Iris pigment epithelial cell (primary cell): ENCODE results near the gene PCSK4.

Experiments
- DNase-seq: peaks from one replicate; pipeline ENCODE4 v3.0.0-alpha.2; 2011; ENCODE audit warnings: low read depth

The PCSK4 gene

GRCh38 chr19:1438035-1438932 lies 51.9 kb downstream of the PCSK4 start, which contains the start of gene RPS15:
Gene RPS15 (plus strand): TSS chr19:1438396. CDS start chr19:1438426, 30 bp downstream.
- peak; percentile 93 for DNase-seq

- no peak for DNase-seq
Measured at GRCh38 chr19:1437609-1438008, 52.5 kb downstream of the PCSK4 start.

GRCh38 chr19:1435378-1435989 lies 54.7 kb downstream of the PCSK4 start:
- no peak for DNase-seq

GRCh38 chr19:1434577-1435060 lies 55.5 kb downstream of the PCSK4 start:
- DNase-seq: no peak

- no peak for DNase-seq
Measured at GRCh38 chr19:1434040-1434366, 56.1 kb downstream of the PCSK4 start.

- DNase-seq: no peak
Measured at GRCh38 chr19:1433119-1434039, 56.8 kb downstream of the PCSK4 start.

- no peak for DNase-seq
Measured at GRCh38 chr19:1432507-1432887, 57.7 kb downstream of the PCSK4 start.

GRCh38 chr19:1431759-1432506 lies 58.2 kb downstream of the PCSK4 start:
- DNase-seq: no peak
